ENCODE results near the gene KLF14.
"Not testable (repeated sequence)": the region's sequence is repeated elsewhere in the genome, so short reads cannot be mapped to it uniquely, and the experiment has no call there.

Gene KLF14
- 0 to 0.13 reads per million in 2 donors for total RNA-seq

DNA sequence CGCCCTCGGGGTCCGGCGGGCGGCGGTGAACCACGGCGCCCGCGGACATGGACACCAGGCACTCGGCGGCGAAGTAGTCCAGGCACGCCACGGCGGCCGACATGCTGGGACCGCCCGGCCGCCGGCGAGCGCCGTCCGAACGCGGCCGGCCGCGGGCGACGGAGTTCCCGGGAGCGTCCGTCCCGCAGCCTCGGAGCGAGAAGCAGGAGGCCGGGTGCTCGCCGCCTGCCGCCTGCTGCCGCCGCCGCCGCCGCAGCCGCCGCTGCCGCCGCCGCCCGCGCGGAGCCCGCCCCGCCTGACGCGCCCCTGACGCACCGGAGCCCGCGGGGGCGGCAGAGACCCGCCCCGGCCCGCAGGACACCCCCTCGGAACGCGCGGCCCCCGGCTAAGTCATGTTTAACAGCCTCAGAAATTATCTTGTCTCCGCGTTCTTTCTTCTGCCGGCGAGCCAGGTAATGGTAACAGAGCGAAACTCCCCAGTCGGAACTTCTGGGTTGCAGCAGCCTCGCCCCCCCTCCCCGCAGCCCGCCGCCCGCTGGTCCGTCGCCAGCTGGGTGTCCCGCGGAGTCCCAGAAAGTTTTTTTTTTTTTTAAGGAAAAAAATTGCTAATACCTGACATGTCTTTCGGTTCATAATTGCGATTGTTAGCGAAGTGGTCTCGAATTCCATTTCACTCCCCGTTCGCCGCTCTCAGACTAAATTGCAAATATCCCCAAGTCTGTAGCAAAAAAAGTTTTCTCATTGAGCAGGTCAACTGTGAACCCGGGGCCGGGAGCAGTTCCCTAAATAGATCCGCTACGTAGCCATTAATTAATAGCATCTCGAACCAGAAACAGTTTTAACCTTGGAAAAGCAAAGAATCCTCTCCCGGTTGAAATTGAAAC lies at the start of gene KLF14:
Gene KLF14, minus strand, starts transcription at position 277 of the 884 bp plus-strand sequence. Its CDS starts 174 bp downstream, at position 103.
- DNase-seq = peak; percentile 14

- DNase-seq = no peak
Measured at GRCh38 chr7:130781346-130781745, 47.3 kb upstream of the KLF14 start.

GRCh38 chr7:130777426-130777825 lies 43.4 kb upstream of the KLF14 start:
- DNase-seq = no peak

GRCh38 chr7:130772456-130772855 lies 38.4 kb upstream of the KLF14 start:
- not testable (repeated sequence) for DNase-seq

- no peak for DNase-seq
Measured at GRCh38 chr7:130768854-130769253, 34.8 kb upstream of the KLF14 start.

DNA sequence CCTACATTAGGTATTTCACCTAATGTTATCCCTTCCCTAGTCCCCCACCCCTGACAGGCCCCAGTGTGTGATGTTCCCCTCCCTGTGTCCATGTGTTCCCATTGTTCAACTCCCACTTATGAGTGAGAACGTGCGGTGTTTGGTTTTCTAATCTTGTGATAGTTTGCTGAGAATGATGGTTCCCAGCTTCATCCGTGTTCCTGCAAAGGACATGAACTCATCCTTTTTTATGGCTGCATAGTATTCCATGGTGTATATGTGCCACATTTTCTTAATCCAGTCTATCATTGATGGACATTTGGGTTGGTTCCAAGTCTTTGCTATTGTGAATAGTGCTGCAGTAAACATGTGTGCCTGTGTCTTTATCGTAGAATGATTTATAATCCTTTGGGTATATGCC lies 30.6 kb upstream of the KLF14 start:
- not testable (repeated sequence) for DNase-seq

DNA sequence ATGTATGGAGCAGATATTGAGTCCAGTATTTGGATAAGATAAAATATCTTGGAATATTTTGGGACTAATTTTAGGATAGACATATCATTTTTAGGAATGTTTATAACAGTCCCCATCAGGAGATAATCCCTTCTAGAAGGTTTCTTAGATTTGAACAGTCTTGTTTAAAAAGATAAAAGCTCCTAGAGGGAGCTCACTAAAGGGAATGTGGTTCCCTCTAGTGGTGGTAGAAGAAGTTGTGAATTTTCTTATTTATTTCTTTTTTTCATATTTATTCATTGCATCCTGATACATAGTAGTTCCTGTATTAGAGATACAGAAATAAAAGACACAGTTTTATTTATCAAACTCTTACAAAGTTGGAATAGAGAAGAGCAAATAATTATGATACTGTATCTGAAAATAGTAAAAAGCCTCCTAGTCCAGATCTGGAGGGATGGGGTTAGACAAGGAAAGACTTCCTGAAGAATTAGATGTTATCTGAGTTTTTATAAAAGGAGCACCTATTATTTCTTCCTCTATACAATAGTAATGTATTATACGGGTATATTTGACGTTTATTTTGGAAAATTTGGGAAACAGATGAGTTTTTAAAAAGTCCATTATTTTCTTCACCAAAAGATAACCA lies 24.5 kb upstream of the KLF14 start:
- DNase-seq = no peak

GRCh38 chr7:130756316-130756715 lies 22.3 kb upstream of the KLF14 start:
- no peak for DNase-seq

- DNase-seq = no peak
Measured at GRCh38 chr7:130752424-130752823, 18.4 kb upstream of the KLF14 start.

DNA sequence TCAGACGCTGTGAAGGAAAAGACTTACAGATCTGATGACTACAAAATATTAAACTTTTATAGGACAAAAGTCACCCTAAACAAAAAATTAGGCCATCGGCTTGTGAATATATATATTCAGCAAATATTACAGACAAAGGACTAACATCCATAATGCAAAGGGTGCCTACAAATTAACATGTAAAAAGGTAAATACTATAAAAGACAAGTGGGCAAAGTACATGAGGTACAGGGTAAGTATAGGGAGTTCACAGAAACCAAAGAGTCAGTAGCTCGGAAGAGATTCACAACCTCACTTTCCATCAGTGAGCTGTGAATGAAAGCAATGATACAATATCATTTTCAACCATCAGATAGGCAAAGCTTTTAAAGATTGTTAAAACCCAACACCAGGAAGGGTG lies 16.7 kb upstream of the KLF14 start:
- no peak for DNase-seq

GRCh38 chr7:130748531-130749389 lies 14.8 kb upstream of the KLF14 start:
- DNase-seq = no peak

DNA sequence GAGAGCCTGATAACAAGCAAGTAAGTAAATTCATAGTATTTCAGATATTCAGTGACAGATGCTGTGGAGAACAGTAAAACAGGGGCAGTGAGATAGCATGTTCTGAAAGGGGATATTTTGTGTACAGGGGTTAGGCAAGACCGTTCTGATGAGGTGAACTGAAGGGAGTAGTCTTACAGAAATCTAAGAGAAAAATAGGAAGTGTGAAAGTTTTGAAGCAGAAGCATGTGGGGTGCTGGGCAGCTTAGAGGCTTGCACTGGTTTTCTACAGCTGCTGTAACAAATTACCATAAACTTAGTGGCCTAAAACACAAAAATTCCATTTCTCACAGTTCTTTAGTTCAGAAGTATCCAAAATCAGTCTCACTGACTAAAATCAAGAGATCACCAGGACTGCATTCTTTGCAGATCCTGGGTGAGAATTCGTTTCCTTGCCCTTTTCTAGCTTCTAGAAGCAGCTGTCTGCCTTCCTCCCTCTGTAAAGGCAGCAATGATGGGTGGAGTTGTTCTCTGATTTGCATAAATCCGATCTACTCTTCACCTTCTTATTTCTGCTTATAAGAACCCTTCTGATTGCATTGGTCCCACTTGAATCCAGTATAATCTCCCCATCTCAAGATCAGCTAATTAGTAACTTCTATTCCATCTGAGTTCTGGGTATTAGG lies 7.5 kb upstream of the KLF14 start:
- DNase-seq = no peak

GRCh38 chr7:130740606-130741005 lies 6.6 kb upstream of the KLF14 start:
- no peak for DNase-seq

DNA sequence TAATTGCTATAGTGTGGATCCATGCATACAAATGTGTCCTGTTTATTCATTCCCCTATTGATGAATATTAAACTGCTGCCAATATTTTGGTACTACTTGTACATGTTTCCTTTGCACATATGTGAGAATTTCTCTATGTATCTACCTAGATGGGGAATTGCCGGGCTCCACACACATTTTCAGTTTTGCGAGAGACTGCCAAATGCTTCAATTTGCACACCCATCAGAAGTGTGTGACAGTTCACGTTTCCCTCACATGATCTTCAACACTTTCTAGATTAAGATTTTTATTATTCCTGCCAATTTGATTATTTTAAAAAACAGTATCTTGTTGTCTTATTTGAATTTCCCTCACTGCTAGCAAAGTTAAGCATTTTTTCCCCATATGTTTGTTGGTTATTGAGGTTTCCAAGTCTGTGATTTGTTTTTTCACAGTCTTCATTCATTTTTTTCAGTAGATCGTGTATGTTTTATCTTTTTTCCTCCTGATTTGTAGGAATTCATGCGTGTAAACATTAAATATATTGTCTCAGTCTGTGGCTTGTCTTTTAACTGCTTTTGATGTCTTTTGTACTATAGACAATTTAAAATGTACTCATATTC lies 2.4 kb upstream of the KLF14 start:
- no peak for DNase-seq

DNA sequence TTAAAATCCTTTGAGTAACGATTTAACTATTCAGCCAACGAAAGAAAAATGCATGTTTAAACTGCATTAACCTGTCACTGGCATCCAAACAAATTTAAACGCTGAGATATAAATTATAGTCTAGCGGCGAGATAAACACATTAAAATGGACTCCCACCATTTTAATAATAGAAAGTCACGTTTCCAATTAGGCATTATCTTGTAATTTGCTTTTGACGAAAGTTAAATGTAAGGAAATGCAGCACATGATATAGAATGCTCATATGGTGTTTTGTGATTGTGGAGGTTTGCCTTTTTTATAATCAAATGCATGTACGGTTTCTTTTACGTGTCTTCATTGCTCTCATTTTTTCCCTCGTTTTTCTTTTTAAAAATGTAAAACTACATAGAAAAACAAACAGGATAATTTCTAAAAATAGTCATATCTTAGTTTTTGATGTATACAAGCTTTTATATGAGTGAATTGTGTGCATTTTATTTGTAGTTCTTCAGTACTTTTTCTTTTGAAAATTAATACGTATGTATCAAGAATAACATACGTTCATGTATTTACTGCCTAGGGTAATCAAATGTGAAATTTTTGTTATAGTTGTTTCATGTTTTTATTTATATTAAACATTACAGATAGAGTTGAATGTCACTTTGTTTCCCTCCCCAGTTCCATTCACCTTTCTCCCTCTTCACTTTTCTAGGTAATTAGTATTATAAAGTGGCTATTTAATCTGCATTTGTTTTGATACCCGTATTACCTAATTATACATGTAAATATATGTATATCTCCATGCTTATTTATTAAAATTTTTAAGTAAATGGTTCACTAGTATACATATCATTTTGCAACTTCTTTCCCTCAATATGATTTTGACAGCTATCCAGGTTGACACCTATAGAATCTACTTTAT lies 1.1 kb upstream of the KLF14 start:
- no peak for DNase-seq

GRCh38 chr7:130732980-130733930 lies 752 bp downstream of the KLF14 start:
- peak; percentile 13 for DNase-seq

DNA sequence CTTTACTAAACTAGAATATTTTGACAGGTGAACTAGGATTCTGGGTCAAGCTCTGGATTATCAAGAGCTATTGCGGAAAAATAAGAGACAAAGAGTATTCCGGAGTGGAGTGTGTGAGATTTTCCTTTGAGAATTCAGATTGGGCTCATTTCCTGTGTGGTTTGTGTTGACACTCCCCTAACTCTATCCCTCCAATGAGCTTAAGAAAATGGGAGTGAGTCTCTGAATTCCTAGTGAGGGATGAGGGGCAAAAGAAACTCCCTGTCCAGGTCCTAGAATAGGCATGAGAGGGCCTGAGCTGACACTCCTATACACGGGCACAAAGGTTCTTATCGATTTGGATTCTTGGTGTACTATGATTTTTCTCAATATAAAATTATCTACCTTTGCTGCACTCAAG lies 10.2 kb downstream of the KLF14 start:
- DNase-seq = no peak

GRCh38 chr7:130721486-130722277 lies 12.3 kb downstream of the KLF14 start:
- DNase-seq = no peak

- DNase-seq = no peak
Measured at GRCh38 chr7:130719541-130719940, 14.5 kb downstream of the KLF14 start.

Measured in activated gamma-delta T cell (primary cell).